HL-60 (cell line): Measurements from ENCODE around the gene RHOBTB1.

Experiments
- DNase-seq, 2 experiments: peaks; one replicate each; pipeline ENCODE4 v3.0.0-alpha.2; 2010 to 2020; ENCODE audit warnings: low read depth in 1 of 2, low spot score in 1 of 2
- H3K27ac ChIP-seq: fragments of 250-450 bp; sonication (Bioruptor Pico); replicated peaks from 2 replicates; pipeline ENCODE4 v1.5.1; 2020; ENCODE audit warnings: mild to moderate bottlenecking, moderate library complexity
- H3K27me3 ChIP-seq: fragments of 250-450 bp; sonication (Bioruptor Pico); 2 replicates; pipeline ENCODE4 v1.5.1; 2021; ENCODE audit warnings: mild to moderate bottlenecking, moderate library complexity; ENCODE audit not compliant: insufficient read depth, poor library complexity, severe bottlenecking
- H3K4me3 ChIP-seq: replicated peaks from 2 replicates; pipeline ENCODE4 v1.5.1; 2011; ENCODE audit warnings: mild to moderate bottlenecking, control low read depth, low read length; ENCODE audit not compliant: insufficient read depth
- CTCF ChIP-seq: IDR thresholded peaks from one replicate; pipeline ENCODE4 v1.5.1; 2011; ENCODE audit warnings: low read length, control low read depth, inconsistent platforms; ENCODE audit not compliant: insufficient read depth
- GABPA ChIP-seq: IDR thresholded peaks from 2 replicates; pipeline ENCODE4 v1.6.1; 2012; ENCODE audit warnings: low read depth
- POLR2AphosphoS5 ChIP-seq: IDR thresholded peaks from 2 replicates; pipeline ENCODE4 v1.6.1; 2012; ENCODE audit warnings: low read depth
- REST ChIP-seq: IDR thresholded peaks from 2 replicates; pipeline ENCODE4 v1.6.1; 2012; ENCODE audit warnings: low read depth; ENCODE audit not compliant: insufficient replicate concordance
- SPI1 ChIP-seq: IDR thresholded peaks from 2 replicates; pipeline ENCODE4 v1.6.1; 2012; ENCODE audit warnings: low read depth, mild to moderate bottlenecking, borderline replicate concordance

Gene RHOBTB1

GRCh38 chr10:60877061-60877776 is 66.8 kb downstream of the RHOBTB1 start:
- Histone ChIP-seq H3K27me3 (no peaks in the 10 kb centered on the region), H3K4me3 (no peak overlapping the region), H3K27ac (no peak overlapping the region)
- DNase-seq = no peak
- no peak for TF ChIP-seq REST
- TF ChIP-seq POLR2AphosphoS5 = no peak
- no peak for TF ChIP-seq SPI1
- TF ChIP-seq CTCF = no peak
- TF ChIP-seq GABPA = no peak

GRCh38 chr10:60873758-60874157 is 70.2 kb downstream of the RHOBTB1 start:
- no peak for DNase-seq
- TF ChIP-seq GABPA (no peak), SPI1 (no peak), POLR2AphosphoS5 (no peak), CTCF (no peak), REST (no peak)
- Histone ChIP-seq H3K27ac (no peak overlapping the region), H3K4me3 (no peak overlapping the region), H3K27me3 (no peaks in the 10 kb centered on the region)

- no peak for TF ChIP-seq REST
- no peak for TF ChIP-seq CTCF
- TF ChIP-seq POLR2AphosphoS5 = no peak
- no peak for TF ChIP-seq SPI1
- no peak for TF ChIP-seq GABPA
- no peak for DNase-seq
- Histone ChIP-seq H3K27me3 (no peaks in the 10 kb centered on the region), H3K4me3 (no peak overlapping the region), H3K27ac (no peak overlapping the region)
These were observed 71.5 kb downstream of the RHOBTB1 start for GRCh38 chr10:60872451-60872850.
